Islet precursor cell (in vitro differentiated cells): ENCODE measurements around the gene RPP25L.
A peak's percentile ranks its signal among the peaks of the same experiment; 100 is the strongest.
"Not testable (repeated sequence)": the region's sequence is repeated elsewhere in the genome, so short reads cannot be mapped to it uniquely, and the experiment has no call there.

Experiments used
- DNase-seq: peaks from one replicate; pipeline ENCODE4 v3.0.0-alpha.2; 2018

The RPP25L gene, protein sequence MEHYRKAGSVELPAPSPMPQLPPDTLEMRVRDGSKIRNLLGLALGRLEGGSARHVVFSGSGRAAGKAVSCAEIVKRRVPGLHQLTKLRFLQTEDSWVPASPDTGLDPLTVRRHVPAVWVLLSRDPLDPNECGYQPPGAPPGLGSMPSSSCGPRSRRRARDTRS

DNA sequence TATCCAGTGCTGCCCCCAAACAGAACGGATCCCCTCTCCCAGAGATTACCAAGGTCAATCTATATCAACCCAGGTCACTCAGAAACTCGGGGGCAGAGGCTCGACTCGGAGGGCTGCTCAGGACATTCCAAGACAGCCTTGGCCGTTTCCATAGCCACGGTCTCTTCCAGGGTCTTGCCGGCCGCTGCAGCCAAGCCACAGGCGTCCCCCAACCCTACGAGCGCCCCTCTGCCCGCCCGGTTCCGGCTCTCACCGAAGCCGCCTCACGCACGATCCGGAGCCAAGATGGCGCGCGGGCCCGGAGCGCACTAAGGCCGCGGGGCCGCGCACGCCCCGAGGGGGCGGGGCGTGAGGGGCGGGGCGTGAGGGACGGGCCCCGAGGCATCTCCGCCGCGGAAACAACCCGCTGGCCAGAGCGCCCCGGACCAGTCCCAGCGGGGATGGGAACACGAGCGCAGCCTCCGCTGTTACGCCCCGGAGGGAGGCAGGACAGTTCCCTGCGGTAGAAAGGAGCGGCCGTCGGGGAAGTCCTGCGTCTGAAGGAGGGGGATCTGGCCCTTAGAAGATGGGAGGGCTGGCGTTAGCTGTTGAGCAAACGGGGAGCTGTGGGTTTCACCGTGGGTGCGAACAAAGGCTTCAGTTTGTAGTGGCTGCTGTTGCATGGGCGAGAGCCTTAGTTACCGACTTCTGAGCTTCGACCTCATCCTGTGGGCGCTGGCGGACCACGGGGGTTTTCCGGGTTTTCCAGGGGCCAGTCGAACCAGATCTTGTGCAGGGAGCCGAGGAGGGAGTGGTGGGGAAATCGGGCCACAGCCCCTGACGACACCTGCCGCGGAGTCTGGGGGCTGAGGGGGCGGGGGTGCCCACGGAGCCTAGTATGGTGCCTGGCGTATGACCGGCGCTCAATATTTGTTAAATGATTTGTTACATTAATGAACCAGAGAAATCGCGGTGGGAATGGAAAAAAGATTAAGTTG, at the start of gene RPP25L:
Gene RPP25L, minus strand, starts transcription at position 287 of the 977 bp plus-strand sequence. CDS start 801 bp downstream, outside the sequence.
- peak; percentile 88 for DNase-seq

DNA sequence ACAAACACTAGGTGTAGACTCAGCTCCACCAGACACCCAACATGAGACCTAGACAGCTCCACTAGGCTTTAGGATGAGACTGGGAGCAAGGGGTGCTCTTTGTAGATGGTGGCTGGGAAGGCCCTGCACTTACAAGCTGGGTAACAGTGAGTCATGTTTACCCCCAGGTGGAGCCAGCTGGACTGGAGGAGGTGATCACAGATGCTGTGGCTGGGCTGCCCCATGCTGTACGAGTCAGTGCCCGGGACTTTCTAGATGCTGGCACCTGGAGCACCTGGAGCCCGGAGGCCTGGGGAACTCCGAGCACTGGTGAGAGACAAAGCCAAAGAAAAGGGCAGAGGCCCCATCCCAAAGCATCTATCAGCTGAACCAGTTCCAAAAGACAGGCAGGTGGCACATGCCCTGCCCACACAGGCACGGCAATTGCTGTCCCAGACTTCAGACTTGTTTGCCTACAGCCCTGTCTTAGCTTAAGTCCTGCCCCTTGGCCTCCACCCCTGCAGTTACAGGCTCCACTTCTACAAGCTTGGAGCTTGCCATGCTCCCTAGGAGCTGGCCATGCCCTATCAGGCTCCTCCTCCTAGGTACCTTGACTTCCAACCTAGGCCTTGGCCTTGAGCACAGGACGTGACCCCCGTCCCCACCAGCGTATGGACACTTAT, 47.8 kb upstream of the RPP25L start:
- DNase-seq = peak; percentile 62

- DNase-seq = no peak
Measured at GRCh38 chr9:34658461-34658860, 46.6 kb upstream of the RPP25L start.

DNA sequence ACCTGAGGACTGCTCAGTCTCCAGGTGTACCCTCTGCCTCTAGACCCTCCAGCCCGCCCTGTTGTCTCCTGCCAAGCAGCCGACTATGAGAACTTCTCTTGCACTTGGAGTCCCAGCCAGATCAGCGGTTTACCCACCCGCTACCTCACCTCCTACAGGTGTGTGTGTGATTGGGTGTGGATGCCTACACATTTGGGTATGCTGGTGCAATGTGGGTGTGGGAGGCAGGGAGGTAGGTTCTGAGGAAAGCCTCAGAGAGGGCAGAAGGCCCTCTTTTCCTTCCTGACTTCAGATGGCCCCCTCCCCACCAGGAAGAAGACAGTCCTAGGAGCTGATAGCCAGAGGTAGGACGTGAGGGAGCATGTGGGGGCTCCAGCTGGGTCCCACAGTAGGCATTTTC, 45.1 kb upstream of the RPP25L start:
- DNase-seq = no peak

- no peak for DNase-seq
Measured at GRCh38 chr9:34655394-34655793, 43.5 kb upstream of the RPP25L start.

- no peak for DNase-seq
Measured at GRCh38 chr9:34654323-34655051, 42.6 kb upstream of the RPP25L start.

DNA sequence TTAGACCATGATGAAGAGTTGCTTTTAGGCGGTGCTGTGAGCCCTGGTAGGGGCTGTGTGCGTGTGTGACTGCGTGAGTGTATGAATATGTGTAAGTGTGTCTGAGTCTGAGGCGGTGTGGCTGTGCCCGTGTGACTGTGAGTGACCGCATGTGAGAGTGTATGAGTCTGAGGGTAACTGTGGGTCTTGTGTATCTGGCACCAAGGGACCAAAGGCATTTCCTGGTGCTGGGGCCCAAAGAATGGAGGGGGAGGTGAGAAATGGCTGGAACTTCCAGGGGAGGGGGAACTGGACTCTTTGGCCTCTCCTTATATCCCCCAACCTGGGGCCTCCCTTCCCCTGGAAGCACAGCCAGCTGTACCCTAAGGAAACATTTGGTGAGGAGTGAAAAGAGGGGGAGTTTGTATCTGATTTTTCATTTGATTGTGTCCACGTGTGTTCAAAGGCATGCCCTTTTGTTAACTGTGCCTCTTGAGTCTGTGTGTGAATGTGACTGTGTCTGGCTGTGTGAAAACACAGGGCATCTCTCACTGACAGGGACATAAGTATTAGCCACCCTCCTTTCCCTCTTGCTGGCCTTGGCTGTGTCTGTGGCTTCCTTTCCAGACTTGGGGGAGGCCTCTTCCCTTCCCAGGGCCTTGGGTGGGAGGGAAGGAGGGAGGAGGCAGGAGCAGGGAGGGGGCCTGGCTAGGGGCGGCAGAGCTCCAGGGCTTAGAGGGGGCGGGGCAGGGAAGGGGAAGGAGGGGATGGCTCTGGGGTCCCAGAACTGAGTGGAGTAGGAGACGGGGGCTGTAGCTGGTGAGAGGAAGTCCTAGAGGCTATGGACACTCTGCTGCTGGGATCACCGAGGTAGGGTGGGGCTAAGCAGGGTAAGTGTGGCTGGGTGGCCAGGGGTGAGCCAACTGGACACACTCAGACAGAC, 41.5 kb upstream of the RPP25L start:
- DNase-seq = no peak

DNA sequence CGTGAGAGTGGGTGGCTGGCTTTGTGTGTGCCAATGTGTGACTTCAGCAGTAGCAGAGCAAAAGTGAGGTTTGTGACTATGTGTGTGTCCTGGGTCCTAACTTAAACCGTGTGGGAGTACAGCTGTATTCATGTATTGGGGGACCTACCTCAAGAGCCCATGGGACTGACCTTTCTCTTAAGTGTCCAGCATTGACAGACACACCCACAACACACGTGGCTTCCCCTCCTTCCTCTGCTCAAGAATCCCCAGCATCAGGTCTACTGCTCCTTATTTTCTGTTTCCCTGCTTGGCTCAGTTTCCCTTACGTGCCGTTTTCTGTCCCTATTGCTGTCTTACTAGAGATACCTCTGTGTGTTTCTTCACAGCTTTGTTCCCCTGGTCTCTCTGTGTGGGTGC, 40.7 kb upstream of the RPP25L start:
- no peak for DNase-seq

GRCh38 chr9:34651876-34652601, 40.1 kb upstream of the RPP25L start, which contains the start of gene IL11RA:
Gene IL11RA (plus strand): TSS chr9:34652185. CDS start chr9:34655218, 3,033 bp downstream.
- DNase-seq = peak; percentile 99

DNA sequence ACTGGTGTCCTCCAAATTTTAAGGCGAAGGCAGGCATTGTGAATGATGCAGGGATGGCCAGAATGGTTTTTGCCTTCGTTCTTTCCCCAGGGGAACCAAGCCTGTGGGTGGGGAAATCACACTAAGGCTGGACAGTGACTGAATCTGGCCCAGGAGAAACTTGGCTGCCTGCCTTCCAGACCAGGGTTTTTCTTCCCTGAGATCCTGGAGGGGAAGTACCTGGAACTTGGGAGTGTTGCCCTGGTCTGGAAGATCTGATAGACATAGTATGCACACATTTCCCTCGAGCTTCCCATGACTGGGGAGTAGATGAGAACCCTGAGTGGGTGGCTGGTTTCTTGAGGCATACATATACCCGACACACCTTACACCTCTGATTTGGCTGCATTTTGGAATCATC, 39.4 kb upstream of the RPP25L start:
- no peak for DNase-seq

DNA sequence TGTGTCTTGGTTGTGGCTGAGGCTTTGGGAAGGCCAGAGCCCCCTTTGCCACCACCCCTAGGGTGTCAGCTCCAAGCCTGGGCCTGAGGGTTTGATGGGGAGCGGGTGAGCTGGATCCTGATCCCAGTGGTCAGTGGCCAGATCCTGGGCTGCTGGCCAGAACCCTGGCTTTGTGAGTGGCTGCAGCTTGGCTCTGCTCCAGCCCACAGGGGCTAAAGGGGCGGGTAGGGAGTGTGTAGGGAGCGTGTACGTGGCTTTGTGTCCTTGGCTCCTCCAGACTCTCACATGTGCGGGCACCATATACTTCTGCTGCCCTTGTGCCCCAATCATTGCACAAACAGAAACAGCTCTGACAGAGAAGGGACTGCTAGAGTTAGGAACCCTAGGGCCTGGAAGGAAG, 38.9 kb upstream of the RPP25L start:
- no peak for DNase-seq

GRCh38 chr9:34648673-34649072, 36.8 kb upstream of the RPP25L start:
- DNase-seq = no peak

GRCh38 chr9:34647651-34648050, 35.8 kb upstream of the RPP25L start:
- no peak for DNase-seq

DNA sequence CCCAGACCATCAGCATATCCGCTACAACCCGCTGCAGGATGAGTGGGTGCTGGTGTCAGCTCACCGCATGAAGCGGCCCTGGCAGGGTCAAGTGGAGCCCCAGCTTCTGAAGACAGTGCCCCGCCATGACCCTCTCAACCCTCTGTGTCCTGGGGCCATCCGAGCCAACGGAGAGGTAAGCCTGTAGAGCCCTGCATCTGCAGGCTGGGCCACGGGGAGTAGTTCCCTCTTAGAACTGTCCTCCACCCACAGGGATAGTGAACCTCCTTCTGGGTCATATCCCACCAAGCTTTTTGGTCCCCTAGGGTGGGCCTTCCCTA, 35.1 kb upstream of the RPP25L start:
- no peak for DNase-seq

DNA sequence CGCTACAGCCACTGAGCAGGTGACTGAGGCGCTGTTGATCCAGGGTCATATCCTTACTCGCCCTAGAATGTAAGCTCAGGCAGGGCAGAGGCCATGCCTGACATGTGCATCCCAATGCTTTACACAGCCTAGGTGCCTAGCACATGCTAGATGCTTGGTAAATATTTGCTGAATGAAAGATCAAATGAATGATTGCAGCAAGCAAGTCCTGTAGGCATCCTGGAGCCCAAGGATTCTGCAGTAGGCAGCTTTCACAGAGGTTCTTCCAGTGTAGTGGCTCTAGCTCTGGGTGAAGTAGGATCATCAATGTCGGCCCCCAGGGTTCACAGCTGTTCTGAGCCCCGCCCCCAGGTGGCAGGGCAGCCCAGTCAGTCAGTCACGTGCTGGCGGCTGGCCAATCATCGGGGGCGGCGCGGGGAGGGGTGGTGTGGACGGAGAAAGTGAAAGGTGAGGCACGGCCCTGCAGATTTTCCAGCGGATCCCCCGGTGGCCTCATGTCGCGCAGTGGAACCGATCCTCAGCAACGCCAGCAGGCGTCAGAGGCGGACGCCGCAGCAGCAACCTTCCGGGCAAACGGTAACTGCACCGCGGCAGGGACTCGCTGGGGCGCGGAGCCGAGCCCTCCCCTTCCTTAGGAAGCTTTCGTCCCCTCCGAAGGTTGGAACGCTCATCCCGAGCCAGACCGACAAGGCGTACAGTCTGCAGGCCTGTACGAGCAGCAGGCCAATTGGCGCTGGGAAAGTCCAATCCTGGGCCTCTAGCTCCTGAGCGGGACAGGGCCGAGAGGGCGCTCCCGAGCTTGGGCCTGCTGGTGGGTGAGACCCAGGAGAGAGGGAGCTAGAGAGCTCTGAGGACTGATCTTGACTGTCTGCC, 34.5 kb upstream of the RPP25L start, which contains the start of gene GALT:
Gene GALT, plus strand, starts transcription at position 465 of the 873 bp plus-strand sequence. Its CDS starts 30 bp downstream, at position 495.
- peak; percentile 98 for DNase-seq

- no peak for DNase-seq
Measured at GRCh38 chr9:34644766-34645314, 32.9 kb upstream of the RPP25L start.

DNA sequence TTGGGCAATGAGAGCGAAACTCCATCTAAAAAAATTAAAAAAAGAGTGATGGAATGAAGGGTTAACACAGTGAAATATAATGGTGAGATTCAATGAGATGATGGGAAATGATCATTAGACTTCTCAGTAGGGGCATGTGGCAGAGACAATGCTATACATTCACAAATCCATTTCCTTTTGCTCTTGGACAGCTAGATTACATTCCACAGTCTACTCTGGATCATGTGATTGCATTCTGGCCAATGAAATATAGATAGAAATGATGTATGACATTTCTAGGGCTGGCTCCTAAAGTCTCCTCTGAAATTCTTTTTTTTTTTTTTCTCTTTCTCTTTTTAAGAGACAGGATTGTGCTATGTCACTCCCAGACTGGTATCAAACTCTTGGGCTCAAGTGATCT, 30.8 kb upstream of the RPP25L start:
- DNase-seq = no peak

GRCh38 chr9:34639322-34639721, 27.4 kb upstream of the RPP25L start:
- DNase-seq = not testable (repeated sequence)

DNA sequence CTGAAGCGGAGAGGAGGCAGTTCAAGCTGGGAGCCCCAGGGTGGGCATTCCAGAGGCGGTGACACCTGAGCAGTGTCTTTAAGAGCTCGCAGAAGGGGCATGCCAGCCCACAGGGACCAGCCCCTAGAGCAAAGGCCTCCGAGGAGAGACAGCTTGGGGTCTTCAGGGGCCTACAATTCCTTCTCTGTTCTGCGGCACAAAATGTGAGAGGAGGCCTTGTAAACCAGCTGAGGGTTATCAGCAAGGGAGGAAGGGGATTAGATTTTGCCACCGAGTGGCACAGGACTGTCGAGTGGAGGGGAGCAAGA, 26.2 kb upstream of the RPP25L start:
- no peak for DNase-seq
